ENCODE data around the gene C2orf68. TPM values are rescaled to one million over a fixed set of nuclear protein-coding genes. Genes with fewer than 3 reads are reported as not detected.
A peak's percentile ranks its signal among the peaks of the same experiment; 100 is the strongest.

C2orf68 gene
- total and polyA plus RNA-seq, 2 of the 13 experiments (the other 11 are each of a cell fraction or from before 2014, with no cell fraction given), result 47.1 to 77.4 TPM

DNA sequence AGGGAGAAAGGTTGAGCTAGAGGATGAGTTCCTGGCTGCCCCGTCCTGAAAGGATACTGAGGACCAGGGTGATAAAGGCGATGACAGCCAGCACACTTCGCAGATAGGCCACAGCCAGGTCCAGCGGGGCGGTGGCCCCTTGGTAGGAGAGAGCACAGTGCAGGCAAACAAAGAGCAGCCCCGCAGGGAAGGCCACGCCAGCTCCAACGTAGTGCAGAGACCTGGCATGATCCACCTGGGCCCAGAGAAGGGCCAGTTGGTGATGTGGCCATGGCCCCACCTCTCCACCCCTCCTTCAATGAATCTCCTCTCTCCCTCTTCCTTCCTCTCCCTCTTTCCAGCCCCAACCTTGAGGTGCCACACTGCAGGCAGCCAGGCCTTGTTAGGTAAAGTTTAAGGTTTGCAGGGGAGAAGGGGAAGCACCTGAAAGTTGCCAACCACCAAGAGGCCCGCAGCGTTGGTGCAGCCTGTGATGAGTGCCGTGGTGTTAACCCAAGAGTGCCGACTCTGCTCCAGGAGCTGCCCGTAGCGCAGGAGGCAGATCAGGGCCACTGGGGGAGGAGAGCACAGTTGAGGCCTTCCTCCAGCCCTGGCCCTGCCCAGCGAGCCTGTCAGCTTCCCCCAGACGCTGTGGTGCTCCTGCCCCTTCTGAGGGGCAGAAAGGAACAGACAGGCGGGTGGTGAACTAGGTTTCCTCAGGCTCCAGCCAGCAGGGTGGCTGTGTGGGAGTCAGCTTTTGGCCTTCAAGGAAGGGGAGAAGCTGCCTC, 12.2 kb downstream of the C2orf68 start (continued):
- TF ChIP-seq ZMYM3 (CRISPR knock-in tag; IDR thresholded peaks at IDR 0.05) (0 out of 2 replicates have a peak, but pooled peaks have one; percentile 39), HIC2 (CRISPR knock-in tag; IDR thresholded peaks at IDR 0.05; ENCODE audit: low read depth) (no peak), POLR2G (IDR thresholded peaks at IDR 0.05; ENCODE audit: low read depth, low read length) (peak; percentile 45; the same call in 1 of the 2 replicates), TBL1XR1 (IDR thresholded peaks at IDR 0.05; ENCODE audit: borderline replicate concordance, low read length, partially characterized antibody) (no peak), MEF2D (CRISPR knock-in tag; IDR thresholded peaks at IDR 0.05) (no peak), ZNF326 (CRISPR knock-in tag; IDR thresholded peaks at IDR 0.05; ENCODE audit: borderline replicate concordance) (peak; percentile 94), ZNF749 (CRISPR knock-in tag; IDR thresholded peaks at IDR 0.05; ENCODE audit: borderline replicate concordance) (no peak), ZNF737 (CRISPR knock-in tag; IDR thresholded peaks at IDR 0.05; ENCODE audit: borderline replicate concordance) (no peak), SALL1 (CRISPR knock-in tag; IDR thresholded peaks at IDR 0.05) (0 out of 2 replicates have a peak, but pooled peaks have one; percentile 8), THAP11 (CRISPR knock-in tag; IDR thresholded peaks at IDR 0.05) (no peak), EZH2 (conservative IDR thresholded peaks at IDR 0.05; ENCODE audit: low read depth, low read length) (no peak), MED13 (CRISPR knock-in tag; IDR thresholded peaks at IDR 0.05) (no peak), SAFB2 (CRISPR knock-in tag; IDR thresholded peaks at IDR 0.05; ENCODE audit: borderline replicate concordance, low read depth) (no peak), ZNF605 (CRISPR knock-in tag; IDR thresholded peaks at IDR 0.05) (0 out of 2 replicates have a peak, but pooled peaks have one; percentile 45), WIZ (CRISPR knock-in tag; IDR thresholded peaks at IDR 0.05) (no peak)
- TF ChIP-seq, protein P1, sequence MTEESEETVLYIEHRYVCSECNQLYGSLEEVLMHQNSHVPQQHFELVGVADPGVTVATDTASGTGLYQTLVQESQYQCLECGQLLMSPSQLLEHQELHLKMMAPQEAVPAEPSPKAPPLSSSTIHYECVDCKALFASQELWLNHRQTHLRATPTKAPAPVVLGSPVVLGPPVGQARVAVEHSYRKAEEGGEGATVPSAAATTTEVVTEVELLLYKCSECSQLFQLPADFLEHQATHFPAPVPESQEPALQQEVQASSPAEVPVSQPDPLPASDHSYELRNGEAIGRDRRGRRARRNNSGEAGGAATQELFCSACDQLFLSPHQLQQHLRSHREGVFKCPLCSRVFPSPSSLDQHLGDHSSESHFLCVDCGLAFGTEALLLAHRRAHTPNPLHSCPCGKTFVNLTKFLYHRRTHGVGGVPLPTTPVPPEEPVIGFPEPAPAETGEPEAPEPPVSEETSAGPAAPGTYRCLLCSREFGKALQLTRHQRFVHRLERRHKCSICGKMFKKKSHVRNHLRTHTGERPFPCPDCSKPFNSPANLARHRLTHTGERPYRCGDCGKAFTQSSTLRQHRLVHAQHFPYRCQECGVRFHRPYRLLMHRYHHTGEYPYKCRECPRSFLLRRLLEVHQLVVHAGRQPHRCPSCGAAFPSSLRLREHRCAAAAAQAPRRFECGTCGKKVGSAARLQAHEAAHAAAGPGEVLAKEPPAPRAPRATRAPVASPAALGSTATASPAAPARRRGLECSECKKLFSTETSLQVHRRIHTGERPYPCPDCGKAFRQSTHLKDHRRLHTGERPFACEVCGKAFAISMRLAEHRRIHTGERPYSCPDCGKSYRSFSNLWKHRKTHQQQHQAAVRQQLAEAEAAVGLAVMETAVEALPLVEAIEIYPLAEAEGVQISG (CRISPR knock-in tag; IDR thresholded peaks at IDR 0.05), result peak; percentile 15; the same call in 1 of the 2 replicates
- TF ChIP-seq, protein P2, sequence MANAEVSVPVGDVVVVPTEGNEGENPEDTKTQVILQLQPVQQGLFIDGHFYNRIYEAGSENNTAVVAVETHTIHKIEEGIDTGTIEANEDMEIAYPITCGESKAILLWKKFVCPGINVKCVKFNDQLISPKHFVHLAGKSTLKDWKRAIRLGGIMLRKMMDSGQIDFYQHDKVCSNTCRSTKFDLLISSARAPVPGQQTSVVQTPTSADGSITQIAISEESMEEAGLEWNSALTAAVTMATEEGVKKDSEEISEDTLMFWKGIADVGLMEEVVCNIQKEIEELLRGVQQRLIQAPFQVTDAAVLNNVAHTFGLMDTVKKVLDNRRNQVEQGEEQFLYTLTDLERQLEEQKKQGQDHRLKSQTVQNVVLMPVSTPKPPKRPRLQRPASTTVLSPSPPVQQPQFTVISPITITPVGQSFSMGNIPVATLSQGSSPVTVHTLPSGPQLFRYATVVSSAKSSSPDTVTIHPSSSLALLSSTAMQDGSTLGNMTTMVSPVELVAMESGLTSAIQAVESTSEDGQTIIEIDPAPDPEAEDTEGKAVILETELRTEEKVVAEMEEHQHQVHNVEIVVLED (CRISPR knock-in tag; IDR thresholded peaks at IDR 0.05; ENCODE audit: borderline replicate concordance), result no peak
- TF ChIP-seq, protein P3, sequence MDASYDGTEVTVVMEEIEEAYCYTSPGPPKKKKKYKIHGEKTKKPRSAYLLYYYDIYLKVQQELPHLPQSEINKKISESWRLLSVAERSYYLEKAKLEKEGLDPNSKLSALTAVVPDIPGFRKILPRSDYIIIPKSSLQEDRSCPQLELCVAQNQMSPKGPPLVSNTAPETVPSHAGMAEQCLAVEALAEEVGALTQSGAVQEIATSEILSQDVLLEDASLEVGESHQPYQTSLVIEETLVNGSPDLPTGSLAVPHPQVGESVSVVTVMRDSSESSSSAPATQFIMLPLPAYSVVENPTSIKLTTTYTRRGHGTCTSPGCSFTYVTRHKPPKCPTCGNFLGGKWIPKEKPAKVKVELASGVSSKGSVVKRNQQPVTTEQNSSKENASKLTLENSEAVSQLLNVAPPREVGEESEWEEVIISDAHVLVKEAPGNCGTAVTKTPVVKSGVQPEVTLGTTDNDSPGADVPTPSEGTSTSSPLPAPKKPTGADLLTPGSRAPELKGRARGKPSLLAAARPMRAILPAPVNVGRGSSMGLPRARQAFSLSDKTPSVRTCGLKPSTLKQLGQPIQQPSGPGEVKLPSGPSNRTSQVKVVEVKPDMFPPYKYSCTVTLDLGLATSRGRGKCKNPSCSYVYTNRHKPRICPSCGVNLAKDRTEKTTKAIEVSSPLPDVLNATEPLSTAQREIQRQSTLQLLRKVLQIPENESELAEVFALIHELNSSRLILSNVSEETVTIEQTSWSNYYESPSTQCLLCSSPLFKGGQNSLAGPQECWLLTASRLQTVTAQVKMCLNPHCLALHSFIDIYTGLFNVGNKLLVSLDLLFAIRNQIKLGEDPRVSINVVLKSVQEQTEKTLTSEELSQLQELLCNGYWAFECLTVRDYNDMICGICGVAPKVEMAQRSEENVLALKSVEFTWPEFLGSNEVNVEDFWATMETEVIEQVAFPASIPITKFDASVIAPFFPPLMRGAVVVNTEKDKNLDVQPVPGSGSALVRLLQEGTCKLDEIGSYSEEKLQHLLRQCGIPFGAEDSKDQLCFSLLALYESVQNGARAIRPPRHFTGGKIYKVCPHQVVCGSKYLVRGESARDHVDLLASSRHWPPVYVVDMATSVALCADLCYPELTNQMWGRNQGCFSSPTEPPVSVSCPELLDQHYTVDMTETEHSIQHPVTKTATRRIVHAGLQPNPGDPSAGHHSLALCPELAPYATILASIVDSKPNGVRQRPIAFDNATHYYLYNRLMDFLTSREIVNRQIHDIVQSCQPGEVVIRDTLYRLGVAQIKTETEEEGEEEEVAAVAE (CRISPR knock-in tag; IDR thresholded peaks at IDR 0.05; ENCODE audit: borderline replicate concordance), result 0 out of 2 replicates have a peak, but pooled peaks have one; percentile 18
